ENCODE results near the gene C4orf54. TPM values are rescaled to one million over a fixed set of nuclear protein-coding genes. Genes with fewer than 3 reads are reported as not detected.

The C4orf54 gene
- total and polyA plus RNA-seq, 4 donors = under 0.01 to 0.06 (median 0.01) TPM

GRCh38 chr4:99612281-99612680, 45.3 kb downstream of the C4orf54 start:
- Histone ChIP-seq H3K36me3 (ENCODE audit: control insufficient read depth in 4 of 4, insufficient read depth in 4 of 4, low read length in 4 of 4) (no peaks in the 10 kb centered on the region), H3K9me3 (ENCODE audit: control insufficient read depth in 4 of 4, insufficient read depth in 3 of 4, low read length in 3 of 4) (no peaks in the 10 kb centered on the region), H3K27me3 (ENCODE audit: control insufficient read depth in 3 of 3, insufficient read depth in 3 of 3, low read length in 2 of 3) (no peaks in the 10 kb centered on the region), H3K27ac (ENCODE audit: low read depth in 1 of 2, low read length in 1 of 2) (no peak overlapping the region), H3K4me3 (no peak overlapping the region), H3K4me1 (ENCODE audit: control insufficient read depth in 5 of 5, insufficient read depth in 5 of 5, low read length in 5 of 5) (peaks cover 3 to 23% (median 6%) of the 10 kb centered on the region in 5 donors), H3K9ac (ENCODE audit: insufficient read depth in 1 of 2, low read length in 2 of 2) (no peak overlapping the region)
- TF ChIP-seq CTCF (IDR thresholded peaks at IDR 0.05; ENCODE audit: control extremely low read depth, extremely low read depth) = no peak
- 82 to 88% methylated on average over 3 of the region's 3 CpGs for WGBS, 2 donors
- ATAC-seq (ENCODE audit: insufficient read depth, low FRiP score) (no peak), DNase-seq (no peak)

- ATAC-seq (ENCODE audit: insufficient read depth, low FRiP score) (no peak), DNase-seq (peak in 2 of 3 donors; percentile 84 to 92)
- H3K9me3 ChIP-seq (ENCODE audit: control insufficient read depth in 4 of 4, insufficient read depth in 3 of 4, low read length in 3 of 4) = no peaks in the 10 kb centered on the region
- no peak overlapping the region for H3K9ac ChIP-seq (ENCODE audit: insufficient read depth in 1 of 2, low read length in 2 of 2)
- WGBS, 2 donors = 83 to 85% methylated on average over 5 of the region's 5 CpGs
- H3K36me3 ChIP-seq (ENCODE audit: control insufficient read depth in 4 of 4, insufficient read depth in 4 of 4, low read length in 4 of 4) = no peaks in the 10 kb centered on the region
- no peak for TF ChIP-seq CTCF (IDR thresholded peaks at IDR 0.05; ENCODE audit: control extremely low read depth, extremely low read depth)
- no peak overlapping the region for H3K4me3 ChIP-seq
- peaks cover 3 to 21% (median 6%) of the 10 kb centered on the region in 5 donors for H3K4me1 ChIP-seq (ENCODE audit: control insufficient read depth in 5 of 5, insufficient read depth in 5 of 5, low read length in 5 of 5)
- H3K27ac ChIP-seq (ENCODE audit: low read depth in 1 of 2, low read length in 1 of 2) = no peak overlapping the region
- no peaks in the 10 kb centered on the region for H3K27me3 ChIP-seq (ENCODE audit: control insufficient read depth in 3 of 3, insufficient read depth in 3 of 3, low read length in 2 of 3)
Measured at GRCh38 chr4:99610605-99611175, 46.9 kb downstream of the C4orf54 start.

DNA sequence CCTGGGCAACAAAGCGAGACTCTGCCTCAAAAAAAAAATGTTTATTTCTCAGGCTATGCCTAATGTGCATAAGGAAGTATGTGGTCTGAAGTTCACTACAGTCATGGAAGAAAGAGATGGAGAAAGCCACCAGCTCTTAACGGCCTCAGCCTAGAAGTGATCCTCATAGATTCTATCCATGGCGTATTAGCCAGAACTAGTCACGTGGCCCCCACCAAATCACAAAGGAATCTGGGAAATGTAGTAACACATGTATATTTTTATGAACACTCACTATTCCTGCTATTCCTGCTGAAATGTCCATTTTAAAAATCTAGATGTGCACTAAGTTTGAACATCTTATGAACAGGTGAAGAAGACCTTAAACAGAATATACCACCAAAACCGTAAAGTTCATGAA, 49.2 kb downstream of the C4orf54 start:
- TF ChIP-seq CTCF (IDR thresholded peaks at IDR 0.05; ENCODE audit: control extremely low read depth, extremely low read depth) = no peak
- no peaks in the 10 kb centered on the region for H3K36me3 ChIP-seq (ENCODE audit: control insufficient read depth in 4 of 4, insufficient read depth in 4 of 4, low read length in 4 of 4)
- ATAC-seq (ENCODE audit: insufficient read depth, low FRiP score) (no peak), DNase-seq (no peak)
- H3K9me3 ChIP-seq (ENCODE audit: control insufficient read depth in 4 of 4, insufficient read depth in 3 of 4, low read length in 3 of 4) = no peaks in the 10 kb centered on the region
- no peak overlapping the region for H3K4me3 ChIP-seq
- no peak overlapping the region for H3K27ac ChIP-seq (ENCODE audit: low read depth in 1 of 2, low read length in 1 of 2)
- no peak overlapping the region for H3K9ac ChIP-seq (ENCODE audit: insufficient read depth in 1 of 2, low read length in 2 of 2)
- no peaks in the 10 kb centered on the region for H3K27me3 ChIP-seq (ENCODE audit: control insufficient read depth in 3 of 3, insufficient read depth in 3 of 3, low read length in 2 of 3)
- H3K4me1 ChIP-seq (ENCODE audit: control insufficient read depth in 5 of 5, insufficient read depth in 5 of 5, low read length in 5 of 5) = peaks cover 0 to 8% (median 0%) of the 10 kb centered on the region in 5 donors
- WGBS, 2 donors = 96 to 97% methylated on average over 5 of the region's 5 CpGs

Other genes with a start within 250 kb of the C4orf54 start
- 1 to 10 TPM in 1 of 2 donors, under 1 TPM in 1; 0.71 to 5.4 TPM for gene ADH7, start 222.5 kb downstream of the C4orf54 start, total RNA-seq
- 1 to 10 TPM; 1.9 to 3.9 TPM for gene ADH7, start 222.5 kb downstream of the C4orf54 start, polyA plus RNA-seq
- not detected for gene C4orf17, start 146.8 kb downstream of the C4orf54 start, total RNA-seq
- not detected for gene C4orf17, start 146.8 kb downstream of the C4orf54 start, polyA plus RNA-seq
- 10 to 100 TPM in 1 of 2 donors, 1 to 10 TPM in 1; 3.9 to 12.2 TPM for gene TRMT10A, start 93.8 kb downstream of the C4orf54 start, total RNA-seq
- gene TRMT10A, start 93.8 kb downstream of the C4orf54 start, polyA plus RNA-seq = 1 to 10 TPM; 3.0 to 5.6 TPM
- gene MTTP, start 83.0 kb downstream of the C4orf54 start, total RNA-seq = under 1 TPM; 0.40 to 0.57 TPM
- under 1 TPM; 0.04 to 0.10 TPM for gene MTTP, start 83.0 kb downstream of the C4orf54 start, polyA plus RNA-seq
- gene DAPP1, start 159.0 kb upstream of the C4orf54 start, total RNA-seq = 10 to 100 TPM in 1 of 2 donors, 1 to 10 TPM in 1; 9.2 to 24.6 TPM
- 10 to 100 TPM in 1 of 2 donors, 1 to 10 TPM in 1; 2.6 to 14.2 TPM for gene DAPP1, start 159.0 kb upstream of the C4orf54 start, polyA plus RNA-seq
- 10 to 100 TPM; 34.2 to 44.5 TPM for gene LAMTOR3, start 236.6 kb upstream of the C4orf54 start, total RNA-seq
- 10 to 100 TPM; 55.1 to 57.8 TPM for gene LAMTOR3, start 236.6 kb upstream of the C4orf54 start, polyA plus RNA-seq